ENCODE results near the gene PTPRH. TPM values are rescaled to one million over a fixed set of nuclear protein-coding genes. Genes with fewer than 3 reads are reported as not detected.

Gene PTPRH
- total RNA-seq, 4 donors from 2014 or later: 0.57 to 2.0 (median 1.3) TPM

GRCh38 chr19:55160128-55160985, 48.9 kb downstream of the PTPRH start:
- H3K4me3 ChIP-seq: peak overlapping the region in 1 of 4 donors; percentile 26
- TF ChIP-seq POLR2A (IDR thresholded peaks at IDR 0.05) (no peak), CTCF (IDR thresholded peaks at IDR 0.05) (peak; percentile 57 to 90 (median 82))
- no peaks in the 10 kb centered on the region for H3K9me3 ChIP-seq
- DNase-seq: no peak
- H3K27me3 ChIP-seq: peaks cover 5 to 98% (median 16%) of the 10 kb centered on the region in 4 donors
- H3K27ac ChIP-seq: peak overlapping the region in 1 of 4 donors; percentile 12
- 5 to 27% methylated on average over 2 to 22 of the region's 33 CpGs for WGBS, 2 donors
- intact Hi-C loops (cut with DNase I): no loop called here
- no peaks in the 10 kb centered on the region for H3K36me3 ChIP-seq
- H3K4me1 ChIP-seq: peaks cover 0 to 43% (median 17%) of the 10 kb centered on the region in 3 donors

DNA sequence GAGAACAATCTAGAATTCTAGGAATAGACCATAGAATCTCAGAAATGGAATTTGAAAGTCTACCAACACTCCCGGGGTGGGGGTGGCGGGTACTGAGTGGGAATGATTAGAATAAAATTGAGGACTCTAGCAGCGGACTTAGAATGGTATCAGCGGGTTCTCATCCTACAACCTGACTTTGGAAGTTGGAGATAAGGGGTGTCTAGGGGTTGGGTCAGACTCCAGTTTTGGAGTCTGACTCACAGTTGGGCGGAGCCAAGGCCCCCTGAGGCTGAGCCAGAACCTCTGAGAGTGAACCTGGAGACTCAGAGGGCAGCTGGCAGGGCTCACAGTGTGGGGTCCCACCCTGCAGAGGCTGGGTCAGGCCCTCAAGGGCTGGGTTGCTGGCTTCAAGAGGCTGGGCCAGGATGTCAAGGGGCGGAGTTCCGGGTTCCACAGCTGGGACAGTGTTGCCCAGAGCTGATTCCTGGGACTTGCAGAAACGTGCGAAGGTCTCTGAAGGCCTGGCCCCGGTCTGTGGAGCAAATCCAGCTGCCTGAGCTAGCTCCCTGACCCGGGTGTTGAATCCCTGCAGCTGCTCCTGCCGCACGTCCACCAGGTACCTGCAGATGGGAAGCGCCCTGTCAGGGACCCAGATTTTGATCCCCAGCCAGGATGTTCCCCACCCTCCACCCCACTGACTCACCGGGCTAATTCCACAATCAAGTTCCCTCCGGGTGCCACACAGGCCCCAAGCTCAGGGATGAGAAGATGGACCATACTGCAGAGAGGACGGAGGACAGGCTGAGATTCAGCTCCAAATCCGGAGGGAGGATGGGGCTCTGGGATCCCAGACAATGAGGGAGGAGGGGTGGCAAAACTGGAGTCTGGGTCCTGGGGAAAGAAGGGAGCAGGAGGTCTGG, 50.2 kb downstream of the PTPRH start:
- Histone ChIP-seq H3K36me3 (no peaks in the 10 kb centered on the region), H3K27ac (peak overlapping the region in 1 of 4 donors; percentile 9), H3K4me3 (peak overlapping the region in 1 of 4 donors; percentile 7), H3K27me3 (peaks cover 5 to 97% (median 16%) of the 10 kb centered on the region in 4 donors), H3K9me3 (no peaks in the 10 kb centered on the region), H3K4me1 (peaks cover 0 to 43% (median 17%) of the 10 kb centered on the region in 3 donors)
- TF ChIP-seq POLR2A (IDR thresholded peaks at IDR 0.05) (no peak), CTCF (IDR thresholded peaks at IDR 0.05) (no peak)
- DNase-seq: no peak
- 27 to 34% methylated on average over 7 to 8 of the region's 18 CpGs for WGBS, 2 donors
- intact Hi-C loops (cut with DNase I): no loop called here

- peaks cover 0 to 43% (median 17%) of the 10 kb centered on the region in 3 donors for H3K4me1 ChIP-seq
- H3K4me3 ChIP-seq: no peak overlapping the region
- no peak for DNase-seq
- peaks cover 5 to 96% (median 16%) of the 10 kb centered on the region in 4 donors for H3K27me3 ChIP-seq
- no peaks in the 10 kb centered on the region for H3K9me3 ChIP-seq
- H3K36me3 ChIP-seq: no peaks in the 10 kb centered on the region
- intact Hi-C loops (cut with DNase I): no loop called here
- TF ChIP-seq POLR2A (IDR thresholded peaks at IDR 0.05) (no peak), CTCF (IDR thresholded peaks at IDR 0.05) (no peak)
- WGBS, 2 donors: 70% methylated on average over 3 of the region's 4 CpGs; no CpG with 5 or more reads in 1 of the 2 donors
- H3K27ac ChIP-seq: no peak overlapping the region
Measured at GRCh38 chr19:55158423-55158822, 50.9 kb downstream of the PTPRH start.

- intact Hi-C loops (cut with DNase I): no loop called here
- Histone ChIP-seq H3K27me3 (peaks cover 5 to 84% (median 16%) of the 10 kb centered on the region in 4 donors), H3K4me1 (peaks cover 0 to 43% (median 17%) of the 10 kb centered on the region in 3 donors), H3K36me3 (no peaks in the 10 kb centered on the region), H3K27ac (no peak within 1 kb of the TSS), H3K4me3 (peak within 1 kb of the TSS in 1 of 4 donors; percentile 22), H3K9me3 (no peaks in the 10 kb centered on the region)
- WGBS, 2 donors: 40 to 60% methylated on average over 1 to 3 of the region's 39 CpGs
- TF ChIP-seq CTCF (IDR thresholded peaks at IDR 0.05) (no peak), POLR2A (IDR thresholded peaks at IDR 0.05) (no peak)
- DNase-seq: no peak
Measured at GRCh38 chr19:55157064-55157908, 52.0 kb downstream of the PTPRH start, which contains the start of gene TNNI3. TNNI3 (minus strand) TSS chr19:55157732; CDS start chr19:55157589, 143 bp downstream.
